Ovary (tissue), 9 donors: ENCODE data around the gene GJC3. TPM values are rescaled to one million over a fixed set of nuclear protein-coding genes. Genes with fewer than 3 reads are reported as not detected.
"Not testable (repeated sequence)": the region's sequence is repeated elsewhere in the genome, so short reads cannot be mapped to it uniquely, and the experiment has no call there.

Experiments
- DNase-seq, 5 donors: peaks; one replicate each; pipeline ENCODE4 v3.0.0-alpha.2; 2019 to 2020
- H3K27ac ChIP-seq, 2 donors: fragments of 200-600 bp; one replicate each; pipeline versions ENCODE4 v1.5.1 to v1.8.0; 2019 to 2022
- H3K27me3 ChIP-seq: fragments of 200-600 bp; one replicate; pipeline ENCODE4 v1.8.0; 2022
- H3K36me3 ChIP-seq: fragments of 200-600 bp; sonication (generic); one replicate; pipeline ENCODE4 v1.5.1; 2019
- H3K4me1 ChIP-seq: one replicate; pipeline ENCODE4 v1.8.1; 2013; ENCODE audit warnings: mild to moderate bottlenecking, moderate library complexity; ENCODE audit not compliant: insufficient read depth
- H3K4me3 ChIP-seq: fragments of 200-600 bp; sonication (generic); one replicate; pipeline ENCODE4 v1.5.1; 2017
- H3K9me3 ChIP-seq, 2 donors: fragments of 200-600 bp in 1 of 2; sonication (generic) in 1 of 2; one replicate each; pipeline versions ENCODE4 v1.5.1 to v1.8.1; 2013 to 2019; ENCODE audit warnings: mild to moderate bottlenecking in 1 of 2, moderate library complexity in 1 of 2
- CTCF ChIP-seq, 3 donors: fragments of 450-650 bp in 2 of 3; fragments of 200-600 bp in 1 of 3; IDR thresholded peaks; one replicate each; pipeline versions ENCODE4 v1.5.1 to v1.8.0; 2016 to 2022; ENCODE audit warnings: antibody characterized with exemption in 3 of 3, mild to moderate bottlenecking in 1 of 3
- EP300 ChIP-seq: sonication (generic); formaldehyde crosslinking; IDR thresholded peaks from one replicate; pipeline ENCODE4 v1.6.1; 2017; ENCODE audit warnings: antibody characterized with exemption
- POLR2A ChIP-seq: fragments of 450-650 bp; IDR thresholded peaks from one replicate; pipeline ENCODE4 v1.6.1; 2017; ENCODE audit warnings: antibody characterized with exemption, mild to moderate bottlenecking, moderate library complexity
- WGBS, 3 donors: extraction: QIAGEN DNeasy Blood & Tissue Kit in 1 of 3; methylation state at CpG; one replicate each; pipeline versions ENCODE4 v1.1.5 to v1.1.7; 2013 to 2017; 5-methylcytosine and 5-hydroxymethylcytosine counted together
- intact Hi-C, 4 donors: fragments of 100-400 bp; cut with DNase I; formaldehyde crosslinking; loops; one replicate each; pipeline versions ENCODE4 v1.11.0 to v1.15.1; 2022 to 2023
- polyA plus RNA-seq, 2 donors: library from polyadenylated mRNA; stranded (reverse); fragments of 200-250 nt in 1 of 2; fragments of 350-450 nt in 1 of 2; fragmentation: Illumina TruSeq in 1 of 2; extraction: RNeasy Lipid Tissue Mini Kit (QIAGEN cat#74804) in 1 of 2; gene quantifications; one replicate each; pipeline ENCODE4 v1.2.3, GENCODE V29; 2013 to 2014
- total RNA-seq, 7 donors: library from RNA; depleted of rRNA in 2 of 7; stranded (reverse); fragments of >200 nt in 2 of 7; fragmentation: NEBNext Ultra II Directional in 3 of 7; extraction: Animal tissue kit (Norgen Biotek cat#: 25700) in 3 of 7; gene quantifications; one replicate each; pipeline versions ENCODE4 v1.1.0 to v1.2.4, GENCODE V29; 2016 to 2023
- donor health status: DM: no; HTN: no; CAD: no; lungs with moderate emphysema.
- donor health status: DM: no; HTN: no; CAD: no.
- donor health status: Bipolar disorder and iron deficiency.
- donor health status: DM: yes; HTN: yes; CAD: no.
- donor health status: DM: no; HTN: no; CAD: no.
- donor health status: DM: yes; HTN: yes; CAD: no.

Gene GJC3
- total and polyA plus RNA-seq, 9 donors, result 0.18 to 1.3 (median 0.39) TPM; not detected in 3

- DNase-seq, result no peak
- TF ChIP-seq EP300 (no peak), CTCF (IDR thresholded peaks at IDR 0.05) (no peak), POLR2A (no peak)
- Histone ChIP-seq H3K27ac (no peak overlapping the region), H3K4me3 (no peak overlapping the region), H3K27me3 (no peaks in the 10 kb centered on the region), H3K9me3 (no peaks in the 10 kb centered on the region), H3K36me3 (no peaks in the 10 kb centered on the region), H3K4me1 (no peaks in the 10 kb centered on the region)
- intact Hi-C loops, result no loop called here
- 80 to 81% (median 81%) methylated on average over 3 of the region's 3 CpGs for WGBS, 3 donors
Measured at GRCh38 chr7:99953649-99954048, 24.2 kb upstream of the GJC3 start.

- H3K9me3 ChIP-seq, H3K4me1 ChIP-seq, DNase-seq, H3K36me3 ChIP-seq, H3K27me3 ChIP-seq, H3K4me3 ChIP-seq, H3K27ac ChIP-seq, intact Hi-C loops: not testable (repeated sequence)
- WGBS, 3 donors, result 75 to 90% (median 89%) methylated on average over 4 of the region's 4 CpGs
Measured at GRCh38 chr7:99952649-99953048, 23.2 kb upstream of the GJC3 start.

DNA sequence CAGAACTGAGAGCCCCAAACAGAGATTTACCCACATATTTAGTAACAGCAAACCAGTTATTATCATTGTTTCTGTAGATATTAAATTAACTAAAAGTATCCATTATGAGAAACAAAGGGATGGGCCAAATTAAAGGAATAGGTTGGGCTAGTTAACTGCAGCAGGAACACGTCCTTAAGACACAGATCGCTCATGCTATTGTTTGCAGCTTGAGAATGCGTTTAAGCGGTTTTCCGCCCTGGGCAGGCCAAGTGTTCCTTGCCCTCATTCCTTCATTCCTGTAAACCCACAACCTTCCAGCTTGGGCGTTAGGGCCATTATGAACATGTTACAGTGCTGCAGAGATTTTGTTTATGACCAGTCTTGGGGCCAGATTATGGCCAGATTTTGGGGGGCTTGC lies 21.4 kb upstream of the GJC3 start:
- H3K9me3 ChIP-seq, H3K4me1 ChIP-seq, intact Hi-C loops, H3K36me3 ChIP-seq, DNase-seq, H3K27ac ChIP-seq, H3K27me3 ChIP-seq, H3K4me3 ChIP-seq: not testable (repeated sequence)
- WGBS, 3 donors, result 88 to 93% (median 89%) methylated on average over 6 of the region's 6 CpGs

DNA sequence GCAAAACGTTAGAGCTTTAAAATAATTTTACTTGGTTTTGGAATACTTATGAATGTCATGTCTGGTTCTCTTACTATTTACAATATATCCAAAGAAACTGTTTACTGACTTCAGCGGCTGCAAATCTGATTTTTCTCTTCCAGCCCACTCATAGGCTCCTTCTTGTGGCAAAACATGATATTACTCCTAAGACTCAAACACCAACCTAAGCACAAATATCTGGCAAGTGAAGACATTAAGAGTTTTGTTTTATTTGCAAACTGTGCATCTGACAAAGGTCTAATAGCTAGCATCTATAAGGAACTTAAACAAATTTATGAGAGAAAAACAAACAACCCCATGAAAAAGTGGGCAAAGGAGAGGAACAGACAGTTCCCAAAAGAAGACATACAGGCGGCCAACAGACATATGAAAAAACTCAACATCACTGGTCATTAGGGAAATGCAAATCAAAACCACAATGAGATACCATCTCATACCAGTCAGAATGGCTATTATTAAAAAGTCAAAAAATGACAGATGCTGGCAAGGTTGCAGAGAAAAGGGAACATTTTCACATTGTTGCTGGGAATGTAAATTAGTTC lies 20.3 kb upstream of the GJC3 start:
- H3K4me3 ChIP-seq, result no peak overlapping the region
- no peaks in the 10 kb centered on the region for H3K36me3 ChIP-seq
- no peaks in the 10 kb centered on the region for H3K9me3 ChIP-seq
- TF ChIP-seq EP300 (no peak), POLR2A (no peak), CTCF (IDR thresholded peaks at IDR 0.05) (no peak)
- intact Hi-C loops, result no loop called here
- H3K27me3 ChIP-seq, result no peaks in the 10 kb centered on the region
- no peak overlapping the region for H3K27ac ChIP-seq
- WGBS, 3 donors, result 44 to 48% (median 46%) methylated on average over 3 of the region's 3 CpGs
- DNase-seq, result no peak
- no peaks in the 10 kb centered on the region for H3K4me1 ChIP-seq

DNA sequence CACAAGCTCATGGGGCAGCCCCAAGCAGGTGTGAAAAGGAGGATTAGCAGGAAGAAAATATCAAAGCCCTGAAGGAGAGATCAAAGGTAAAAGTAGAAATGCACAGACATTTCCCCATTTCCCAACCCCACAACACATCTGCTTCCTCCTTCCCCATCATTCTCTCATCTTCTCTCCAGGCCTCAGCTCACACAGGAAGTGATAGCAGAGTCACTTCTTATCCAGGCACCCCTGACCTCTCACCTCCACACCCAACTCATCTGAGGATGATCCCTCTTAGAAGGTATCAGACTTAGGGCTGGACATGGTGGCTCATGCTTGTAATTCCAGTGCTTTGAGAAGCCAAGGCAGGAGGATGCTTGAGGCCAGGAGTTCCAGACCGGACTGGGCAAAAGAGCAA lies 18.2 kb upstream of the GJC3 start:
- TF ChIP-seq POLR2A (no peak), CTCF (IDR thresholded peaks at IDR 0.05) (no peak), EP300 (no peak)
- Histone ChIP-seq H3K27ac (no peak overlapping the region), H3K36me3 (no peaks in the 10 kb centered on the region), H3K4me3 (no peak overlapping the region), H3K27me3 (no peaks in the 10 kb centered on the region), H3K4me1 (no peaks in the 10 kb centered on the region), H3K9me3 (no peaks in the 10 kb centered on the region)
- 73 to 81% (median 75%) methylated on average over 1 of the region's 1 CpG for WGBS, 3 donors
- no peak for DNase-seq
- intact Hi-C loops, result no loop called here
